ENCODE data around the gene AGPAT2. TPM values are rescaled to one million over a fixed set of nuclear protein-coding genes. Genes with fewer than 3 reads are reported as not detected.

The AGPAT2 gene
- total RNA-seq, 1 experiment from 2014 or later: 40.2 TPM

DNA sequence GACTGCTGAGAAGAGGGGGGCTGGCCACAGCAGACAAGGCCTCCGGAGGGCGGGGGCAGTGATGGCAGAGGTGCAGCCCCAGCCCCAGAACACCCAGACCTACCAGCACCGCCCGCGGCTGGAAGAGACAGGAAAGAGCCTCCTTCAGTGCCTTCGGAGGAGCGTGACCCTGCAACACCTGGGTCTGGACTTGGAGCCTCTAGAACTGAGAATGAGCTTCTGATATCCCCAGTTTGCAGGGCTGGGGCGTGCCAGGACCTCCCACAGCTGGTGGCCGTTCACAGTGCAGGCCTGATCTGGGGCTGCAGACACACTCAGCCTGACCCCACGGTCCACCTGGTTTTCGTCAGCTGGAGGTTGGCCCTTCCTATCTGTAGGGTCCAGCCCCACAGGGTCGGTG lies 46.4 kb upstream of the AGPAT2 start:
- no peak for ATAC-seq
- TF ChIP-seq ESRRA (CRISPR knock-in tag; IDR thresholded peaks at IDR 0.05; ENCODE audit: borderline replicate concordance) (no peak), FOXP1 (CRISPR knock-in tag; IDR thresholded peaks at IDR 0.05; ENCODE audit: borderline replicate concordance) (no peak), ZBTB21 (CRISPR knock-in tag; IDR thresholded peaks at IDR 0.05; ENCODE audit: borderline replicate concordance) (no peak), FOXJ3 (CRISPR knock-in tag; IDR thresholded peaks at IDR 0.05; ENCODE audit: borderline replicate concordance) (no peak), FOXK1 (CRISPR knock-in tag; IDR thresholded peaks at IDR 0.05) (no peak), MYBL2 (CRISPR knock-in tag; IDR thresholded peaks at IDR 0.05) (no peak), ZNF416 (CRISPR knock-in tag; IDR thresholded peaks at IDR 0.05) (no peak), TEAD1 (CRISPR knock-in tag; IDR thresholded peaks at IDR 0.05) (no peak), ETV6 (CRISPR knock-in tag; IDR thresholded peaks at IDR 0.05) (no peak), ZNF423 (CRISPR knock-in tag; IDR thresholded peaks at IDR 0.05) (no peak)
- TF ChIP-seq, protein P1, sequence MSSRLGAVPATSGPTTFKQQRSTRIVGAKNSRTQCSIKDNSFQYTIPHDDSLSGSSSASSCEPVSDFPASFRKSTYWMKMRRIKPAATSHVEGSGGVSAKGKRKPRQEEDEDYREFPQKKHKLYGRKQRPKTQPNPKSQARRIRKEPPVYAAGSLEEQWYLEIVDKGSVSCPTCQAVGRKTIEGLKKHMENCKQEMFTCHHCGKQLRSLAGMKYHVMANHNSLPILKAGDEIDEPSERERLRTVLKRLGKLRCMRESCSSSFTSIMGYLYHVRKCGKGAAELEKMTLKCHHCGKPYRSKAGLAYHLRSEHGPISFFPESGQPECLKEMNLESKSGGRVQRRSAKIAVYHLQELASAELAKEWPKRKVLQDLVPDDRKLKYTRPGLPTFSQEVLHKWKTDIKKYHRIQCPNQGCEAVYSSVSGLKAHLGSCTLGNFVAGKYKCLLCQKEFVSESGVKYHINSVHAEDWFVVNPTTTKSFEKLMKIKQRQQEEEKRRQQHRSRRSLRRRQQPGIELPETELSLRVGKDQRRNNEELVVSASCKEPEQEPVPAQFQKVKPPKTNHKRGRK (CRISPR knock-in tag; IDR thresholded peaks at IDR 0.05; ENCODE audit: borderline replicate concordance): no peak
- POLR2A ChIA-PET: interaction anchor here (0.7 kb wide), 1 partner anchor 436 kb away, joined by 3 read pairs; no protein-coding TSS in a partner anchor

DNA sequence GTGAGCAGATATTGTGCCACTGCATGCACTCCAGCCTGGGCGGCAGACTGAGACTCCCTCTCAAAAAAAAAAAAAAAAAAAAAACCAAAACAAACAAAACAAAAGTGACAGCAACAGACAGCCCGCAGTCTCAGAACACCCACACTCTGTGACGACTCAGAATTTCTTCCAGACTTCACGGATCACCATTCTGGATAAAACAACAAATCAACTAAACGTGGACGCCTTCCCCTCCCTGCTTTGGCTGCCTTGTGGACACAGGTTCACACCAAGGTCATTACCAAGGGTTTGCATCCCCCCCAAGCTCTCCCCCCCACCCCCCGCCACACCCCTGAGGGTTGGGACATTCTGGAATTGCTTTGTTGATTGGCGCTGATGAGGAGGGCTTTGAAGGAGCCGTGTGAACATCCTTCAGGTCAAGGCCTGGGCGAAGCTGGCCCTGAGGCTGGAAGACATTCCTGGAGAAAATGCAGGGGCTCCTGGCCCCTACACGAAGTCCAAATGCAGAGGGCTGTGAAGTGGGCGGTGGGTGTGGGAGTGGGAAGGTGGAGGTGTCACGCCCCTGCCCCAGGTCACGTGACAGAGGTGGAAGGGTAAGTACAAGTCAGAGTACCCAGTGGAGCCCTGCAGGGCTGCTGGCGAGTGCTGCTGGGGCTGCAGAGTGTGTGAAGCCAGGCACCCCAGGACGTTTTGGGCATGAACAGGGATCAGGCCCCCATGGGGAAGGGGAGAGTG lies 45.4 kb upstream of the AGPAT2 start:
- H3K4me1 Mint-ChIP-seq: peaks cover 4% of the 10 kb centered on the region; the same call in 1 of the 2 replicates
- DNase-seq (ENCODE audit: low spot score): no peak
- TF ChIP-seq NR1H2 (CRISPR knock-in tag; IDR thresholded peaks at IDR 0.05): no peak
- TF ChIP-seq, protein P2, sequence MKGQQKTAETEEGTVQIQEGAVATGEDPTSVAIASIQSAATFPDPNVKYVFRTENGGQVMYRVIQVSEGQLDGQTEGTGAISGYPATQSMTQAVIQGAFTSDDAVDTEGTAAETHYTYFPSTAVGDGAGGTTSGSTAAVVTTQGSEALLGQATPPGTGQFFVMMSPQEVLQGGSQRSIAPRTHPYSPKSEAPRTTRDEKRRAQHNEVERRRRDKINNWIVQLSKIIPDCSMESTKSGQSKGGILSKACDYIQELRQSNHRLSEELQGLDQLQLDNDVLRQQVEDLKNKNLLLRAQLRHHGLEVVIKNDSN (CRISPR knock-in tag; IDR thresholded peaks at IDR 0.05): peak; percentile 37; the same call in 1 of the 2 replicates
- TF ChIP-seq, protein P3, sequence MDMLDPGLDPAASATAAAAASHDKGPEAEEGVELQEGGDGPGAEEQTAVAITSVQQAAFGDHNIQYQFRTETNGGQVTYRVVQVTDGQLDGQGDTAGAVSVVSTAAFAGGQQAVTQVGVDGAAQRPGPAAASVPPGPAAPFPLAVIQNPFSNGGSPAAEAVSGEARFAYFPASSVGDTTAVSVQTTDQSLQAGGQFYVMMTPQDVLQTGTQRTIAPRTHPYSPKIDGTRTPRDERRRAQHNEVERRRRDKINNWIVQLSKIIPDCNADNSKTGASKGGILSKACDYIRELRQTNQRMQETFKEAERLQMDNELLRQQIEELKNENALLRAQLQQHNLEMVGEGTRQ (CRISPR knock-in tag; IDR thresholded peaks at IDR 0.05): peak; percentile 56; the same call in 1 of the 2 replicates
- H3K9me3 Mint-ChIP-seq: no peaks in the 10 kb centered on the region
- H3K4me3 Mint-ChIP-seq: no peak overlapping the region
- POLR2A ChIA-PET: interaction anchor here (0.7 kb wide), 1 partner anchor 21 kb away, joined by 9 read pairs; no protein-coding TSS in a partner anchor
- CTCF ChIA-PET: no interaction called here
- H3K27ac Mint-ChIP-seq: peak overlapping the region; percentile 74; the same call in 1 of the 2 replicates
- no peaks in the 10 kb centered on the region for H3K36me3 Mint-ChIP-seq
- H3K27me3 Mint-ChIP-seq (ENCODE audit: low read depth): no peaks in the 10 kb centered on the region
- no peak for ATAC-seq

More for the DNA sequence above, 46.4 kb upstream of the AGPAT2 start:
- Mint-ChIP-seq H3K4me1 (peaks cover 4% of the 10 kb centered on the region; the same call in 1 of the 2 replicates), H3K27ac (no peak overlapping the region), H3K9me3 (peaks cover 1% of the 10 kb centered on the region; the same call in 1 of the 2 replicates), H3K27me3 (ENCODE audit: low read depth) (no peaks in the 10 kb centered on the region), H3K36me3 (no peaks in the 10 kb centered on the region), H3K4me3 (no peak overlapping the region)
- DNase-seq (ENCODE audit: low spot score): no peak
- CTCF ChIA-PET: interaction anchor here (0.7 kb wide), 1 partner anchor 24 kb away, joined by 3 read pairs; the partner anchor contains the start of gene LCN8

DNA sequence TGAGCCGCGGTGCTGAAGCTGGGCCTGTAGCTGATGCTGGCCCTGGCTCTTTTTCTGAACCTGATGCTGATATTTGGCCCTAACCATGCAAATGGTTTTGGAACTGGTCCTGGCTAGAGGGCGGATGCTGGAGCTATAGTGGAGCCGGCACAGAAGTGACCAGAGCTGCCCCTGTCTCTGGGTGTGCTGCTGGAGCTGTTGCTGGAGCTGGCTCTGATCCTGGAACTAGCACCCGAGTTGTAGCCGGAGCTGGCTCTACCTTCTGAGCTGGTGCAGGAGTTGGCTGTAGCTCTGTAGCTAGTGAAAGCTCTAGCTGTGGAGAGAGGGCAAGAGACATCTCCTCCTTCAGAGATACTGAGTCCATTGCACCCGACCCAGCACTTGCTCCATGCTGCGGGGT lies 42.7 kb upstream of the AGPAT2 start:
- DNase-seq (ENCODE audit: low spot score) (no peak), ATAC-seq (no peak)
- peak overlapping the region; percentile 64; the same call in 1 of the 2 replicates for H3K4me3 Mint-ChIP-seq
- H3K27me3 Mint-ChIP-seq (ENCODE audit: low read depth): no peaks in the 10 kb centered on the region
- peaks cover 21% of the 10 kb centered on the region for H3K36me3 Mint-ChIP-seq
- peaks cover 17% of the 10 kb centered on the region for H3K4me1 Mint-ChIP-seq
- H3K9me3 Mint-ChIP-seq: no peaks in the 10 kb centered on the region
- H3K27ac Mint-ChIP-seq: no peak overlapping the region
- ChIA-PET CTCF (interaction anchor here (0.5 to 3.4 kb wide), 13 partner anchors 10 to 249 kb away, joined by 3 to 40 read pairs (median 6); partner anchors contain the start of genes FBXW5, LCN10, LCN15 and LCN8), POLR2A (interaction anchor here (0.6 kb wide), 1 partner anchor 783 kb away, joined by 4 read pairs; no protein-coding TSS in a partner anchor)
- TF ChIP-seq FOXJ3 (CRISPR knock-in tag; IDR thresholded peaks at IDR 0.05; ENCODE audit: borderline replicate concordance) (no peak), SOX15 (CRISPR knock-in tag; IDR thresholded peaks at IDR 0.05) (no peak), SMAD3 (CRISPR knock-in tag; IDR thresholded peaks at IDR 0.05; ENCODE audit: borderline replicate concordance) (no peak), ATF1 (CRISPR knock-in tag; IDR thresholded peaks at IDR 0.05) (no peak), FOXK1 (CRISPR knock-in tag; IDR thresholded peaks at IDR 0.05) (no peak), TCF7 (CRISPR knock-in tag; IDR thresholded peaks at IDR 0.05; ENCODE audit: low read depth) (no peak; the same call in 1 of the 2 replicates)
- TF ChIP-seq, protein P4, sequence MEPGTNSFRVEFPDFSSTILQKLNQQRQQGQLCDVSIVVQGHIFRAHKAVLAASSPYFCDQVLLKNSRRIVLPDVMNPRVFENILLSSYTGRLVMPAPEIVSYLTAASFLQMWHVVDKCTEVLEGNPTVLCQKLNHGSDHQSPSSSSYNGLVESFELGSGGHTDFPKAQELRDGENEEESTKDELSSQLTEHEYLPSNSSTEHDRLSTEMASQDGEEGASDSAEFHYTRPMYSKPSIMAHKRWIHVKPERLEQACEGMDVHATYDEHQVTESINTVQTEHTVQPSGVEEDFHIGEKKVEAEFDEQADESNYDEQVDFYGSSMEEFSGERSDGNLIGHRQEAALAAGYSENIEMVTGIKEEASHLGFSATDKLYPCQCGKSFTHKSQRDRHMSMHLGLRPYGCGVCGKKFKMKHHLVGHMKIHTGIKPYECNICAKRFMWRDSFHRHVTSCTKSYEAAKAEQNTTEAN (CRISPR knock-in tag; IDR thresholded peaks at IDR 0.05): no peak
- TF ChIP-seq, protein P5, sequence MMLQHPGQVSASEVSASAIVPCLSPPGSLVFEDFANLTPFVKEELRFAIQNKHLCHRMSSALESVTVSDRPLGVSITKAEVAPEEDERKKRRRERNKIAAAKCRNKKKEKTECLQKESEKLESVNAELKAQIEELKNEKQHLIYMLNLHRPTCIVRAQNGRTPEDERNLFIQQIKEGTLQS (CRISPR knock-in tag; conservative IDR thresholded peaks at IDR 0.05): no peak
- TF ChIP-seq, protein P6, sequence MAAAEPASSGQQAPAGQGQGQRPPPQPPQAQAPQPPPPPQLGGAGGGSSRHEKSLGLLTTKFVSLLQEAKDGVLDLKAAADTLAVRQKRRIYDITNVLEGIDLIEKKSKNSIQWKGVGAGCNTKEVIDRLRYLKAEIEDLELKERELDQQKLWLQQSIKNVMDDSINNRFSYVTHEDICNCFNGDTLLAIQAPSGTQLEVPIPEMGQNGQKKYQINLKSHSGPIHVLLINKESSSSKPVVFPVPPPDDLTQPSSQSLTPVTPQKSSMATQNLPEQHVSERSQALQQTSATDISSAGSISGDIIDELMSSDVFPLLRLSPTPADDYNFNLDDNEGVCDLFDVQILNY (CRISPR knock-in tag; IDR thresholded peaks at IDR 0.05): no peak
- TF ChIP-seq, protein P7, sequence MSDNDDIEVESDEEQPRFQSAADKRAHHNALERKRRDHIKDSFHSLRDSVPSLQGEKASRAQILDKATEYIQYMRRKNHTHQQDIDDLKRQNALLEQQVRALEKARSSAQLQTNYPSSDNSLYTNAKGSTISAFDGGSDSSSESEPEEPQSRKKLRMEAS (CRISPR knock-in tag; IDR thresholded peaks at IDR 0.05): no peak
- TF ChIP-seq, protein P8, sequence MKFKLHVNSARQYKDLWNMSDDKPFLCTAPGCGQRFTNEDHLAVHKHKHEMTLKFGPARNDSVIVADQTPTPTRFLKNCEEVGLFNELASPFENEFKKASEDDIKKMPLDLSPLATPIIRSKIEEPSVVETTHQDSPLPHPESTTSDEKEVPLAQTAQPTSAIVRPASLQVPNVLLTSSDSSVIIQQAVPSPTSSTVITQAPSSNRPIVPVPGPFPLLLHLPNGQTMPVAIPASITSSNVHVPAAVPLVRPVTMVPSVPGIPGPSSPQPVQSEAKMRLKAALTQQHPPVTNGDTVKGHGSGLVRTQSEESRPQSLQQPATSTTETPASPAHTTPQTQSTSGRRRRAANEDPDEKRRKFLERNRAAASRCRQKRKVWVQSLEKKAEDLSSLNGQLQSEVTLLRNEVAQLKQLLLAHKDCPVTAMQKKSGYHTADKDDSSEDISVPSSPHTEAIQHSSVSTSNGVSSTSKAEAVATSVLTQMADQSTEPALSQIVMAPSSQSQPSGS (CRISPR knock-in tag; IDR thresholded peaks at IDR 0.05; ENCODE audit: borderline replicate concordance, low read depth): no peak

Measured in WTC11 (cell line).